ENCODE measurements around the gene WIPF2. TPM values are rescaled to one million over a fixed set of nuclear protein-coding genes. Genes with fewer than 3 reads are reported as not detected.

Gene WIPF2
- total and polyA plus RNA-seq, 2 donors (not counting 3 experiments of a cell fraction or from before 2014, with no cell fraction given): 8.4 to 30.4 TPM

GRCh38 chr17:40247926-40248495 is 28.9 kb downstream of the WIPF2 start:
- Histone ChIP-seq H3K4me3 (replicated peaks in 1 of 3; ENCODE audit: insufficient read depth in 1 of 3, low read depth in 1 of 3, low read length in 3 of 3) (no peak overlapping the region), H2AFZ (ENCODE audit: low read depth, low read length) (no peak overlapping the region), H3K4me2 (ENCODE audit: insufficient read depth, low read length) (no peak overlapping the region), H4K20me1 (replicated peaks; ENCODE audit: control insufficient read depth, extremely low read depth, insufficient read depth, low read length) (peaks cover 2% of the 10 kb centered on the region), H3K79me2 (ENCODE audit: control insufficient read depth, insufficient read depth, low read length) (peaks cover 53% of the 10 kb centered on the region), H3K4me1 (ENCODE audit: control insufficient read depth, extremely low read depth, insufficient read depth, low read length) (peaks cover 8% of the 10 kb centered on the region), H3K9ac (replicated peaks; ENCODE audit: extremely low read depth, insufficient read depth, low read length) (no peak overlapping the region), H3K27ac (ENCODE audit: insufficient read depth, low read depth, low read length) (no peak overlapping the region), H3K9me1 (replicated peaks; ENCODE audit: control insufficient read depth, extremely low read depth, insufficient read depth, low read length) (no peaks in the 10 kb centered on the region), H3K36me3 (ENCODE audit: control insufficient read depth in 2 of 2, extremely low read depth in 1 of 2, insufficient read depth in 2 of 2, low read length in 2 of 2) (no peaks in the 10 kb centered on the region), H3K27me3 (ENCODE audit: control insufficient read depth in 2 of 2, insufficient read depth in 2 of 2, low read length in 2 of 2) (no peaks in the 10 kb centered on the region), H3K9me3 (replicated peaks; ENCODE audit: control insufficient read depth, insufficient read depth, low read length) (no peaks in the 10 kb centered on the region)
- ChIA-PET CTCF (interaction anchor here (0.6 to 0.7 kb wide), 2 partner anchors 23 to 44 kb away, joined by 3 read pairs; no protein-coding TSS in a partner anchor), POLR2A (no interaction called here)
- dilution Hi-C loops (cut with MboI; ENCODE audit: extremely low pct_ligation_motif_present, low sequenced_read_pairs): no loop called here
- TF ChIP-seq JUN (IDR thresholded peaks at IDR 0.05; ENCODE audit: borderline replicate concordance, insufficient read depth, insufficient read length, low read depth): no peak
- no peak for TF ChIP-seq GATA2 (IDR thresholded peaks at IDR 0.05; ENCODE audit: insufficient read depth, insufficient read length, low read depth, low read length)
- TF ChIP-seq FOS (IDR thresholded peaks at IDR 0.05; ENCODE audit: borderline replicate concordance, insufficient read depth, low read length): no peak
- no peak for TF ChIP-seq POLR2AphosphoS5 (IDR thresholded peaks at IDR 0.05; ENCODE audit: insufficient read depth, low read depth, low read length)
- TF ChIP-seq MAX (IDR thresholded peaks at IDR 0.05; ENCODE audit: insufficient read depth, insufficient read length): no peak
- no peak for TF ChIP-seq MYC (IDR thresholded peaks at IDR 0.05; ENCODE audit: low read depth, low read length)
- TF ChIP-seq POLR2A (IDR thresholded peaks at IDR 0.05; ENCODE audit: low read depth, low read length): no peak
- FAIRE-seq: no peak
- DNase-seq (ENCODE audit: low read depth, low spot score): no peak
- no TSS peak for BruUV-seq (replicated peaks)
- intact Hi-C loops (cut with micrococcal nuclease): no loop called here

GRCh38 chr17:40248507-40248906 is 29.4 kb downstream of the WIPF2 start:
- POLR2A ChIA-PET: no interaction called here

More at GRCh38 chr17:40248507-40248906, 29.4 kb downstream of the WIPF2 start:
- Histone ChIP-seq H3K27ac (ENCODE audit: insufficient read depth, low read depth, low read length) (no peak overlapping the region), H4K20me1 (replicated peaks; ENCODE audit: control insufficient read depth, extremely low read depth, insufficient read depth, low read length) (peaks cover 2% of the 10 kb centered on the region), H3K9me1 (replicated peaks; ENCODE audit: control insufficient read depth, extremely low read depth, insufficient read depth, low read length) (no peaks in the 10 kb centered on the region), H3K4me2 (ENCODE audit: insufficient read depth, low read length) (no peak overlapping the region), H3K36me3 (ENCODE audit: control insufficient read depth in 2 of 2, extremely low read depth in 1 of 2, insufficient read depth in 2 of 2, low read length in 2 of 2) (no peaks in the 10 kb centered on the region), H3K27me3 (ENCODE audit: control insufficient read depth in 2 of 2, insufficient read depth in 2 of 2, low read length in 2 of 2) (no peaks in the 10 kb centered on the region), H3K79me2 (ENCODE audit: control insufficient read depth, insufficient read depth, low read length) (peaks cover 52% of the 10 kb centered on the region), H2AFZ (ENCODE audit: low read depth, low read length) (no peak overlapping the region), H3K4me1 (ENCODE audit: control insufficient read depth, extremely low read depth, insufficient read depth, low read length) (peaks cover 8% of the 10 kb centered on the region), H3K4me3 (replicated peaks in 1 of 3; ENCODE audit: insufficient read depth in 1 of 3, low read depth in 1 of 3, low read length in 3 of 3) (no peak overlapping the region), H3K9me3 (replicated peaks; ENCODE audit: control insufficient read depth, insufficient read depth, low read length) (no peaks in the 10 kb centered on the region), H3K9ac (replicated peaks; ENCODE audit: extremely low read depth, insufficient read depth, low read length) (no peak overlapping the region)
- CTCF ChIA-PET: no interaction called here
- DNase-seq (ENCODE audit: low read depth, low spot score) (no peak), FAIRE-seq (no peak)
- dilution Hi-C loops (cut with MboI; ENCODE audit: extremely low pct_ligation_motif_present, low sequenced_read_pairs) (no loop called here), intact Hi-C loops (cut with micrococcal nuclease) (no loop called here)
- BruUV-seq (replicated peaks): no TSS peak
- TF ChIP-seq POLR2A (IDR thresholded peaks at IDR 0.05; ENCODE audit: low read depth, low read length) (no peak), GATA2 (IDR thresholded peaks at IDR 0.05; ENCODE audit: insufficient read depth, insufficient read length, low read depth, low read length) (no peak), FOS (IDR thresholded peaks at IDR 0.05; ENCODE audit: borderline replicate concordance, insufficient read depth, low read length) (no peak), MAX (IDR thresholded peaks at IDR 0.05; ENCODE audit: insufficient read depth, insufficient read length) (no peak), CTCF (IDR thresholded peaks at IDR 0.05; ENCODE audit: extremely low read depth in 1 of 2, insufficient read depth in 1 of 2, low read depth in 1 of 2, low read length in 2 of 2) (no peak), MYC (IDR thresholded peaks at IDR 0.05; ENCODE audit: low read depth, low read length) (no peak), POLR2AphosphoS5 (IDR thresholded peaks at IDR 0.05; ENCODE audit: insufficient read depth, low read depth, low read length) (no peak), JUN (IDR thresholded peaks at IDR 0.05; ENCODE audit: borderline replicate concordance, insufficient read depth, insufficient read length, low read depth) (no peak), EZH2 (IDR thresholded peaks at IDR 0.05; ENCODE audit: borderline replicate concordance, low read depth, low read length, severe bottlenecking) (no peak)

Data from endothelial cell of umbilical vein (primary cell).